Natural killer cell (primary cell): ENCODE results near the gene DNM1. TPM values are rescaled to one million over a fixed set of nuclear protein-coding genes. Genes with fewer than 3 reads are reported as not detected.
A peak's percentile ranks its signal among the peaks of the same experiment; 100 is the strongest.

Source experiments
- ATAC-seq, 3 donors: fragments of 150-1000 bp in 2 of 3; fragments of 200-7000 bp in 1 of 3; cut with Tn5 transposase; 1 replicate in 1 of 3; 2 replicates in 2 of 3; pipeline ENCODE4 v1.10.0; 2021; ENCODE audit warnings: mild to moderate bottlenecking in 2 of 3, moderate library complexity in 2 of 3
- DNase-seq, 2 donors: peaks; one replicate each; pipeline versions ENCODE4 v3.0.0 to v3.0.0-alpha.2; 2013 to 2021; ENCODE audit warnings: mixed read lengths in 1 of 2
- H3K27ac ChIP-seq: one replicate; pipeline ENCODE4 v1.5.1; 2013; ENCODE audit warnings: mild to moderate bottlenecking, low read length
- H3K27me3 ChIP-seq: one replicate; pipeline ENCODE4 v1.6.1; 2013; ENCODE audit warnings: low read length; ENCODE audit not compliant: control insufficient read depth, insufficient read depth
- H3K36me3 ChIP-seq: one replicate; pipeline ENCODE4 v1.6.1; 2013; ENCODE audit warnings: low read length; ENCODE audit not compliant: control insufficient read depth, insufficient read depth
- H3K4me1 ChIP-seq: one replicate; pipeline ENCODE4 v1.6.1; 2013; ENCODE audit warnings: low read length; ENCODE audit not compliant: control insufficient read depth, insufficient read depth
- H3K4me3 ChIP-seq: one replicate; pipeline ENCODE4 v1.5.1; 2013; ENCODE audit warnings: low read length
- H3K9me3 ChIP-seq: one replicate; pipeline ENCODE4 v1.6.1; 2013; ENCODE audit warnings: low read length; ENCODE audit not compliant: control insufficient read depth, insufficient read depth
- H3K27ac Mint-ChIP-seq, 2 donors: one replicate each; pipeline ENCODE4 v1.8.0; 2022; ENCODE audit warnings: mild to moderate bottlenecking in 2 of 2, mixed read lengths in 2 of 2, moderate library complexity in 1 of 2
- H3K27me3 Mint-ChIP-seq, 2 donors: one replicate each; pipeline ENCODE4 v1.8.0; 2022; ENCODE audit warnings: low read depth in 2 of 2, mixed read lengths in 2 of 2
- H3K36me3 Mint-ChIP-seq: one replicate; pipeline ENCODE4 v1.8.0; 2022; ENCODE audit warnings: mixed read lengths
- H3K4me1 Mint-ChIP-seq, 2 donors: one replicate each; pipeline ENCODE4 v1.8.0; 2022; ENCODE audit warnings: mixed read lengths in 2 of 2
- H3K4me3 Mint-ChIP-seq: one replicate; pipeline ENCODE4 v1.8.0; 2022; ENCODE audit warnings: mild to moderate bottlenecking, moderate library complexity, mixed read lengths
- H3K9me3 Mint-ChIP-seq, 2 donors: one replicate each; pipeline ENCODE4 v1.8.0; 2022; ENCODE audit warnings: mixed read lengths in 2 of 2
- WGBS: methylation state at CpG from one replicate; pipeline ENCODE4 v1.1.7; 2013; ENCODE audit warnings: missing lambda C conversion rate; ENCODE audit not compliant: insufficient coverage; 5-methylcytosine and 5-hydroxymethylcytosine counted together
- intact Hi-C: fragments of 100-400 bp; cut with micrococcal nuclease; formaldehyde crosslinking; loops from one replicate; pipeline ENCODE4 v1.14.2; 2022
- total RNA-seq, 4 donors: library from RNA; stranded (reverse); fragments of 120-200 nt in 1 of 4; gene quantifications; one replicate each; pipeline versions ENCODE4 v1.2.3 to v1.2.4, GENCODE V29; 2013 to 2022
- TF ChIP-seq, protein P1 (sequence below): fragments of 200-600 bp; IDR thresholded peaks from one replicate; pipeline ENCODE4 v1.8.0; 2022; ENCODE audit warnings: antibody characterized with exemption

DNM1 gene
- total RNA-seq, 3 donors from 2014 or later (not counting 1 experiment from before 2014, with no cell fraction given), result 1.4 to 8.1 (median 2.6) TPM

DNA sequence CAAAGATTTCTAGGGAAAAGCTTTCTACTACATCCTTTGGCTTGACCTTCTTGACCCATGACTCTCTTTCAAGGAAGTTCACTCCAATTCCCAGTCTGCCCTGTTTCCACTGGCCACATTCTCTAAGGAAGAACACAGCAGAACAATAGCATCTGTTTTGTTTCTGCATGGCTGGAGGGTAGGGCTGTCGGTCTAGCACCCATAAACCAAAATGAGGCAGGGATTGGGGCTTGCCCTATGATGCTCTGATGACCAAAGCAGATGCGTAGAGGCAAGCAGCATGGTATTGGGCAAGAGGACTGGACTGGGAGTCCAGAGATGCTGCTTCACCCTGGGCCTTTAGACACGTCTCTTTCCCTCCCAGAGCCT is 48.5 kb downstream of the DNM1 start:
- intact Hi-C loops, result no loop called here
- H3K9me3 Mint-ChIP-seq, result no peaks in the 10 kb centered on the region
- 88% methylated on average over 3 of the region's 3 CpGs for WGBS
- no peaks in the 10 kb centered on the region for H3K36me3 ChIP-seq
- H3K27me3 ChIP-seq, result no peaks in the 10 kb centered on the region
- DNase-seq, result no peak
- H3K27ac ChIP-seq, result no peak overlapping the region
- TF ChIP-seq, protein P1, sequence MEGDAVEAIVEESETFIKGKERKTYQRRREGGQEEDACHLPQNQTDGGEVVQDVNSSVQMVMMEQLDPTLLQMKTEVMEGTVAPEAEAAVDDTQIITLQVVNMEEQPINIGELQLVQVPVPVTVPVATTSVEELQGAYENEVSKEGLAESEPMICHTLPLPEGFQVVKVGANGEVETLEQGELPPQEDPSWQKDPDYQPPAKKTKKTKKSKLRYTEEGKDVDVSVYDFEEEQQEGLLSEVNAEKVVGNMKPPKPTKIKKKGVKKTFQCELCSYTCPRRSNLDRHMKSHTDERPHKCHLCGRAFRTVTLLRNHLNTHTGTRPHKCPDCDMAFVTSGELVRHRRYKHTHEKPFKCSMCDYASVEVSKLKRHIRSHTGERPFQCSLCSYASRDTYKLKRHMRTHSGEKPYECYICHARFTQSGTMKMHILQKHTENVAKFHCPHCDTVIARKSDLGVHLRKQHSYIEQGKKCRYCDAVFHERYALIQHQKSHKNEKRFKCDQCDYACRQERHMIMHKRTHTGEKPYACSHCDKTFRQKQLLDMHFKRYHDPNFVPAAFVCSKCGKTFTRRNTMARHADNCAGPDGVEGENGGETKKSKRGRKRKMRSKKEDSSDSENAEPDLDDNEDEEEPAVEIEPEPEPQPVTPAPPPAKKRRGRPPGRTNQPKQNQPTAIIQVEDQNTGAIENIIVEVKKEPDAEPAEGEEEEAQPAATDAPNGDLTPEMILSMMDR, result no peak
- no peak for ATAC-seq
- no peaks in the 10 kb centered on the region for H3K36me3 Mint-ChIP-seq
- no peaks in the 10 kb centered on the region for H3K9me3 ChIP-seq
- peaks cover 0 to 7% of the 10 kb centered on the region in 2 donors for H3K27me3 Mint-ChIP-seq
- H3K4me1 ChIP-seq, result peaks cover 20% of the 10 kb centered on the region
- H3K27ac Mint-ChIP-seq, result peak overlapping the region in 1 of 2 donors; percentile 66
- peaks cover 11 to 21% of the 10 kb centered on the region in 2 donors for H3K4me1 Mint-ChIP-seq
- no peak overlapping the region for H3K4me3 ChIP-seq
- H3K4me3 Mint-ChIP-seq, result peak overlapping the region; percentile 69

DNA sequence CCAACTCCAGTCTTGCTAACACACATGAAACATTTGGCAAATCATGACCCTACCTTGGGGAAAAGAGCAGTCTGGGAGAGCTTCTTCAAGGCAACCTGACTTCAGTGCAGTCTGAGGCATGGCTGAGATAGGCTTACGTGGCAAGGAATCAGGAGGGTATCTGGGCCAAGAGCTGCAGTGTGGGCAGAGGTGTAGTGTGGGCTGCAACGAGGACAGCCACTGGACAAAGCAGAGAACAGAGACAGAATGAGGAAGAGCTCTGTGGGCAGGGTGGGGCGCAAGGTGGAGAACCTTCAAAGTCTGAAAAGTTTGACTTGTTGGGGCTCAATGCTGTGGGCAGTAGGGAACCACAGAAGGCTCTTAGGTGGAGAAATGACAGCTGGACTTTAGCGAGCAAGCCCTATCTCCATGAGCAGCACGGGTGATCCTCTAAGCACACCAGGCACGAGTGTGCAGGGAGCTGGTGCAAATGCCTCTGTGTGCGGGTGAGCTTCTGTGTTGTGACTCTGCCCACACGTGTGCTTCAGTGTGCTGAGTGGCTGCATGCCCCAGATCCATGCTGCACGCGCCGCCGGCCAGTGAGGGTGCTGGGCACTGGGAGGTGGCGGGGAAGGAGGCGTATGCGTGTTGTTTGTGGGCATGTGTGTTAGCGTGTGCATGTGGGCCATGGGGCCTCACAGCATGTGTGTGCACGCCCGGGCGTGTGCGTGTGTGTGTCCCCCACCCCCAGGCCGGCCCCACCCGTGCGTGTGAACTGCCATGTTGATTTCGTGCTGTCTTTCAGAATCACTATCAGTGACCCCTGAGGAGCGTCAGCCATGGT is 49.3 kb downstream of the DNM1 start:
- Mint-ChIP-seq H3K4me1 (peaks cover 11 to 21% of the 10 kb centered on the region in 2 donors), H3K4me3 (no peak overlapping the region), H3K27me3 (peaks cover 0 to 7% of the 10 kb centered on the region in 2 donors), H3K9me3 (no peaks in the 10 kb centered on the region), H3K27ac (no peak overlapping the region), H3K36me3 (no peaks in the 10 kb centered on the region)
- Histone ChIP-seq H3K27ac (no peak overlapping the region), H3K36me3 (peaks cover 7% of the 10 kb centered on the region), H3K4me1 (peaks cover 20% of the 10 kb centered on the region), H3K27me3 (no peaks in the 10 kb centered on the region), H3K9me3 (no peaks in the 10 kb centered on the region), H3K4me3 (no peak overlapping the region)
- ATAC-seq (no peak), DNase-seq (no peak)
- WGBS, result 89% methylated on average over 25 of the region's 25 CpGs
- TF ChIP-seq, protein P1, result no peak
- intact Hi-C loops, result no loop called here

DNA sequence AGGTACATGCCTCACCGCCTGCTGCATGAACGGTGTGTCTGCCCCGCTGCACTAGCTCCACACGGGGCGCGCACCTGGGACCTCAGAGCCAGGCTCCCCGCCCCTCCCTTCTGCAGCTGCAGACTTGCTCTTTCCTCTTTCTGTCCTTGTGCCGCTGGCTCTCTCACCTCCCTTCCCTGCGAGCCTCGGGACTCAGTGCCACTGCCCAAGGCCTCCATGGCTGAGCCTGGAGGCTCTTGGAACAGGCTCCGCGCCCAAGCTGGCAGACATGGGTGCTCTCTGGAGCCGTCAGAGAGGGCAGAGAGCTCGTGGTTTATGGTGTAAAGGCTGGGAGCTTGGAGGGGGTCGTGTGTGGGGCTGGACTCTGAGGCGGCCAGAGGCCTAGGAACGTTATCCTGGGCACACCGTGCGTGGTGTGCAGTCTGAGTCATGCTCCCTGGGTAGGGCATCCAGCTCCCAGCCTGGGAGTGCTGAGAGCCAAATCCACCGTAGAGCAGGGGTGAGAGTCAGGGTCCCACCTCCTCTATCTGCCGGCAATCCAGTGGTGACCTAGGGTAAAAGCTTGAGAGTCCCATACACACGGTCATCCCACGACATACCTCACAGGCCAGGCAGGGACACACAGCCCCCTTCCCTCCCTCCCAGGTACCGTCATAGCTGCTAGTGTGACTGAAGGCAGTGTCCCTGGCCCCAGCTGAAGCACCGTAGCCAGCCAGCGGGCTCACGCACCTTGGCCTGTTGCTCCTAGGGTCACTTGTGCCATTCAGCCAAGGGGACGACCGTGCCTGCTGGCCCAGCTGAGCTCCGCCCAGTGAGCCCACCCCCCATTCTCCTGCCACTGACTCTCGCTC is 50.2 kb downstream of the DNM1 start:
- ATAC-seq (no peak), DNase-seq (no peak)
- Histone ChIP-seq H3K9me3 (no peaks in the 10 kb centered on the region), H3K36me3 (peaks cover 15% of the 10 kb centered on the region), H3K4me3 (no peak overlapping the region), H3K27me3 (no peaks in the 10 kb centered on the region), H3K4me1 (peaks cover 20% of the 10 kb centered on the region), H3K27ac (no peak overlapping the region)
- Mint-ChIP-seq H3K36me3 (no peaks in the 10 kb centered on the region), H3K27me3 (peaks cover 0 to 7% of the 10 kb centered on the region in 2 donors), H3K27ac (no peak overlapping the region), H3K4me1 (peaks cover 11 to 21% of the 10 kb centered on the region in 2 donors), H3K9me3 (no peaks in the 10 kb centered on the region), H3K4me3 (peak overlapping the region; percentile 25)
- 86% methylated on average over 31 of the region's 31 CpGs for WGBS
- intact Hi-C loops, result no loop called here
- TF ChIP-seq, protein P1, result no peak
